GM12878 (cell line): ENCODE data around the gene FAM111B. TPM values are rescaled to one million over a fixed set of nuclear protein-coding genes. Genes with fewer than 3 reads are reported as not detected.

Source experiments
- BRCA1 ChIP-seq: IDR thresholded peaks from 2 replicates; pipeline ENCODE4 v1.6.1; 2011; ENCODE audit warnings: low read depth, low read length, improper control_type of control experiment
- IRF4 ChIP-seq: IDR thresholded peaks from 2 replicates; pipeline ENCODE4 v1.6.1; 2011; ENCODE audit warnings: low read depth, low read length
- KLF5 ChIP-seq: fragments of 450-650 bp; IDR thresholded peaks from 2 replicates; pipeline ENCODE4 v1.6.1; 2014; ENCODE audit warnings: mild to moderate bottlenecking; ENCODE audit not compliant: partially characterized antibody
- RUNX3 ChIP-seq: IDR thresholded peaks from 2 replicates; pipeline ENCODE4 v1.6.1; 2012; ENCODE audit warnings: low read length, inconsistent platforms
- SMAD1 ChIP-seq: fragments of 450-650 bp; IDR thresholded peaks from 2 replicates; pipeline ENCODE4 v1.6.1; 2018; ENCODE audit warnings: mild to moderate bottlenecking, low read depth; ENCODE audit not compliant: partially characterized antibody
- SMARCA5 ChIP-seq: fragments of 450-650 bp; IDR thresholded peaks from 2 replicates; pipeline ENCODE4 v1.6.1; 2017; ENCODE audit warnings: mild to moderate bottlenecking
- STAT1 ChIP-seq: fragments of 450-650 bp; conservative IDR thresholded peaks from 2 replicates; pipeline ENCODE4 v1.6.1; 2014; ENCODE audit warnings: antibody characterized with exemption, mild to moderate bottlenecking
- TCF7 ChIP-seq: IDR thresholded peaks from 2 replicates; pipeline ENCODE4 v1.6.1; 2014; ENCODE audit warnings: antibody characterized with exemption, borderline replicate concordance
- WRNIP1 ChIP-seq: IDR thresholded peaks from 2 replicates; pipeline ENCODE4 v1.6.1; 2011; ENCODE audit warnings: low read depth, low read length, improper control_type of control experiment, borderline replicate concordance
- polyA plus RNA-seq, 11 experiments: library from polyadenylated mRNA; depleted of rRNA in 4 of 11; unstranded in 6 of 11; stranded (reverse) in 5 of 11; fragments of >200 nt; fragmentation: Nextera tagmentation in 4 of 11; fragmentation: Illumina TruSeq in 1 of 11; extraction: Ambion mirVana in 4 of 11; extraction: Trizol in 1 of 11; gene quantifications; 1 replicate in 1 of 11; 2 replicates in 10 of 11; pipeline versions ENCODE4 v1.2.1 to v1.2.3, GENCODE V29; 2011 to 2016; ENCODE audit warnings: inconsistent platforms in 2 of 11, missing spikeins in 2 of 11, low read depth in 1 of 11
- total RNA-seq, 4 experiments: library from RNA; depleted of rRNA in 3 of 4; stranded (reverse); fragments of >200 nt in 3 of 4; fragmentation: Illumina TruSeq in 1 of 4; extraction: Trizol in 1 of 4; gene quantifications; 2 replicates each; pipeline versions ENCODE4 v1.2.1 to v1.2.3, GENCODE V29; 2013 to 2021
- TF ChIP-seq, protein P1 (sequence below): IDR thresholded peaks from 2 replicates; pipeline ENCODE4 v1.6.1; 2011; ENCODE audit warnings: low read depth, mild to moderate bottlenecking, low read length, moderate library complexity, borderline replicate concordance; ENCODE audit errors: extremely low read depth
- TF ChIP-seq, protein P2 (sequence below): fragments of 450-650 bp; IDR thresholded peaks from 2 replicates; pipeline ENCODE4 v1.6.1; 2016; ENCODE audit warnings: mild to moderate bottlenecking
- TF ChIP-seq, protein P3 (sequence below): fragments of 450-650 bp; formaldehyde crosslinking; IDR thresholded peaks from 2 replicates; pipeline ENCODE4 v1.4.0; 2020; ENCODE audit warnings: mild to moderate bottlenecking, moderate library complexity
- TF ChIP-seq, protein P4 (sequence below): IDR thresholded peaks from 2 replicates; pipeline ENCODE4 v1.6.1; 2012; ENCODE audit warnings: low read depth, low read length, improper control_type of control experiment
- TF ChIP-seq, protein P5 (sequence below): fragments of 450-650 bp; IDR thresholded peaks from 2 replicates; pipeline ENCODE4 v1.6.1; 2017; ENCODE audit warnings: borderline replicate concordance
- TF ChIP-seq, protein P6 (sequence below): IDR thresholded peaks from 2 replicates; pipeline ENCODE4 v1.6.1; 2011; ENCODE audit warnings: mild to moderate bottlenecking, low read depth, low read length, moderate library complexity; ENCODE audit not compliant: insufficient replicate concordance

The FAM111B gene
- total and polyA plus RNA-seq, 10 of the 15 experiments (the other 5 are each of a cell fraction or from before 2014, with no cell fraction given), result 35.9 to 97.2 (median 62.1) TPM

DNA sequence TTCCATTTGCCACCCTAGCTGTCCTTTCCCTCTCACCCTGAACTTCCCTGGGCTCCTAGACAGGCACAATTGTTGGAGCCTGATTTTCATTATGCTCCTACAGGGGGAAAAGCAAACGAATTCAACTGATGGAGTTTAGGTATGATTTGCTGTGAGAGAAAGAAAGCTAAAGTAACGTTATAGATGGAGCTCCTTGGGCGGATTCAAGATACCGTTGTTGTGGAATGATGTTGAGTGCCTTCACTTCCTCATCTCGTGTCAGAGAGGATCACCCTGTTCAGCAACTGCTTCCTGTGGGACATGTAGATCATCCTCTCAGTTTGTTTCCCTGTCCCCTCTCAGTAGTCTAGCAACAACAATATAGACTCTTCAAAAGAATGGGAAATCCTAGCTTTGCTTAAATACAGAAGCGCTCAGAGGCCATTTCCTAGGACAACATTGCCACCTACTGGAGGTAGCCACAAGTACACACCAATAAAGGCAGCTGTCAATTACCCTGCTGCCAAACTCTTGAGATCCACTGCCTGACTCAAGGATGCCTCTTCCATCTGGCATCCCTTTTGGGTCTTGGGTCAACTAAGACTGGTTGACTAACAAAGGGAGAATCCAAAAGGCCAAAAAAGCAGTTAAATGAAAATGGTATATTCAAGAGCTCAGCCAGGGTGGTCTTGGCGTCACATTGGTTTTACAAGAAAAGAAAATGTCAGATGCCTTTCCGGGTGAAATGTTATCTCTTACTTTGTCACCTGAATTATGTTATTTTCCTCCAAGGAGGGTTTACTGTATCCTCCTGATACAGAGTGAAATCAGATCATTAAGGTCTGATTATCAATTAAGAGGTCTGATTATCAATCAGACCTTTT, 51.4 kb downstream of the FAM111B start (continued):
- TF ChIP-seq SMAD1 (no peak), IRF4 (no peak), TCF7 (no peak), BRCA1 (no peak), STAT1 (no peak), RUNX3 (0 out of 2 replicates have a peak, but pooled peaks have one; percentile 20), WRNIP1 (0 out of 2 replicates have a peak, but pooled peaks have one; percentile 83), SMARCA5 (peak; percentile 52; the same call in 1 of the 2 replicates), KLF5 (no peak)
- TF ChIP-seq, protein P1, sequence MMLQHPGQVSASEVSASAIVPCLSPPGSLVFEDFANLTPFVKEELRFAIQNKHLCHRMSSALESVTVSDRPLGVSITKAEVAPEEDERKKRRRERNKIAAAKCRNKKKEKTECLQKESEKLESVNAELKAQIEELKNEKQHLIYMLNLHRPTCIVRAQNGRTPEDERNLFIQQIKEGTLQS, result no peak
- TF ChIP-seq, protein P2, sequence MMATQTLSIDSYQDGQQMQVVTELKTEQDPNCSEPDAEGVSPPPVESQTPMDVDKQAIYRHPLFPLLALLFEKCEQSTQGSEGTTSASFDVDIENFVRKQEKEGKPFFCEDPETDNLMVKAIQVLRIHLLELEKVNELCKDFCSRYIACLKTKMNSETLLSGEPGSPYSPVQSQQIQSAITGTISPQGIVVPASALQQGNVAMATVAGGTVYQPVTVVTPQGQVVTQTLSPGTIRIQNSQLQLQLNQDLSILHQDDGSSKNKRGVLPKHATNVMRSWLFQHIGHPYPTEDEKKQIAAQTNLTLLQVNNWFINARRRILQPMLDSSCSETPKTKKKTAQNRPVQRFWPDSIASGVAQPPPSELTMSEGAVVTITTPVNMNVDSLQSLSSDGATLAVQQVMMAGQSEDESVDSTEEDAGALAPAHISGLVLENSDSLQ, result peak; percentile 94
- TF ChIP-seq, protein P3, sequence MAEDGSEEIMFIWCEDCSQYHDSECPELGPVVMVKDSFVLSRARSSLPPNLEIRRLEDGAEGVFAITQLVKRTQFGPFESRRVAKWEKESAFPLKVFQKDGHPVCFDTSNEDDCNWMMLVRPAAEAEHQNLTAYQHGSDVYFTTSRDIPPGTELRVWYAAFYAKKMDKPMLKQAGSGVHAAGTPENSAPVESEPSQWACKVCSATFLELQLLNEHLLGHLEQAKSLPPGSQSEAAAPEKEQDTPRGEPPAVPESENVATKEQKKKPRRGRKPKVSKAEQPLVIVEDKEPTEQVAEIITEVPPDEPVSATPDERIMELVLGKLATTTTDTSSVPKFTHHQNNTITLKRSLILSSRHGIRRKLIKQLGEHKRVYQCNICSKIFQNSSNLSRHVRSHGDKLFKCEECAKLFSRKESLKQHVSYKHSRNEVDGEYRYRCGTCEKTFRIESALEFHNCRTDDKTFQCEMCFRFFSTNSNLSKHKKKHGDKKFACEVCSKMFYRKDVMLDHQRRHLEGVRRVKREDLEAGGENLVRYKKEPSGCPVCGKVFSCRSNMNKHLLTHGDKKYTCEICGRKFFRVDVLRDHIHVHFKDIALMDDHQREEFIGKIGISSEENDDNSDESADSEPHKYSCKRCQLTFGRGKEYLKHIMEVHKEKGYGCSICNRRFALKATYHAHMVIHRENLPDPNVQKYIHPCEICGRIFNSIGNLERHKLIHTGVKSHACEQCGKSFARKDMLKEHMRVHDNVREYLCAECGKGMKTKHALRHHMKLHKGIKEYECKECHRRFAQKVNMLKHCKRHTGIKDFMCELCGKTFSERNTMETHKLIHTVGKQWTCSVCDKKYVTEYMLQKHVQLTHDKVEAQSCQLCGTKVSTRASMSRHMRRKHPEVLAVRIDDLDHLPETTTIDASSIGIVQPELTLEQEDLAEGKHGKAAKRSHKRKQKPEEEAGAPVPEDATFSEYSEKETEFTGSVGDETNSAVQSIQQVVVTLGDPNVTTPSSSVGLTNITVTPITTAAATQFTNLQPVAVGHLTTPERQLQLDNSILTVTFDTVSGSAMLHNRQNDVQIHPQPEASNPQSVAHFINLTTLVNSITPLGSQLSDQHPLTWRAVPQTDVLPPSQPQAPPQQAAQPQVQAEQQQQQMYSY (CRISPR knock-in tag), result no peak
- TF ChIP-seq, protein P4, sequence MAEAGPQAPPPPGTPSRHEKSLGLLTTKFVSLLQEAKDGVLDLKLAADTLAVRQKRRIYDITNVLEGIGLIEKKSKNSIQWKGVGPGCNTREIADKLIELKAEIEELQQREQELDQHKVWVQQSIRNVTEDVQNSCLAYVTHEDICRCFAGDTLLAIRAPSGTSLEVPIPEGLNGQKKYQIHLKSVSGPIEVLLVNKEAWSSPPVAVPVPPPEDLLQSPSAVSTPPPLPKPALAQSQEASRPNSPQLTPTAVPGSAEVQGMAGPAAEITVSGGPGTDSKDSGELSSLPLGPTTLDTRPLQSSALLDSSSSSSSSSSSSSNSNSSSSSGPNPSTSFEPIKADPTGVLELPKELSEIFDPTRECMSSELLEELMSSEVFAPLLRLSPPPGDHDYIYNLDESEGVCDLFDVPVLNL, result 0 out of 2 replicates have a peak, but pooled peaks have one; percentile 42
- TF ChIP-seq, protein P5, sequence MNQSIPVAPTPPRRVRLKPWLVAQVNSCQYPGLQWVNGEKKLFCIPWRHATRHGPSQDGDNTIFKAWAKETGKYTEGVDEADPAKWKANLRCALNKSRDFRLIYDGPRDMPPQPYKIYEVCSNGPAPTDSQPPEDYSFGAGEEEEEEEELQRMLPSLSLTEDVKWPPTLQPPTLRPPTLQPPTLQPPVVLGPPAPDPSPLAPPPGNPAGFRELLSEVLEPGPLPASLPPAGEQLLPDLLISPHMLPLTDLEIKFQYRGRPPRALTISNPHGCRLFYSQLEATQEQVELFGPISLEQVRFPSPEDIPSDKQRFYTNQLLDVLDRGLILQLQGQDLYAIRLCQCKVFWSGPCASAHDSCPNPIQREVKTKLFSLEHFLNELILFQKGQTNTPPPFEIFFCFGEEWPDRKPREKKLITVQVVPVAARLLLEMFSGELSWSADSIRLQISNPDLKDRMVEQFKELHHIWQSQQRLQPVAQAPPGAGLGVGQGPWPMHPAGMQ, result no peak
- TF ChIP-seq, protein P6, sequence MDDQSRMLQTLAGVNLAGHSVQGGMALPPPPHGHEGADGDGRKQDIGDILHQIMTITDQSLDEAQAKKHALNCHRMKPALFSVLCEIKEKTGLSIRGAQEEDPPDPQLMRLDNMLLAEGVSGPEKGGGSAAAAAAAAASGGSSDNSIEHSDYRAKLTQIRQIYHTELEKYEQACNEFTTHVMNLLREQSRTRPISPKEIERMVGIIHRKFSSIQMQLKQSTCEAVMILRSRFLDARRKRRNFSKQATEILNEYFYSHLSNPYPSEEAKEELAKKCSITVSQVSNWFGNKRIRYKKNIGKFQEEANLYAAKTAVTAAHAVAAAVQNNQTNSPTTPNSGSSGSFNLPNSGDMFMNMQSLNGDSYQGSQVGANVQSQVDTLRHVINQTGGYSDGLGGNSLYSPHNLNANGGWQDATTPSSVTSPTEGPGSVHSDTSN, result peak; percentile 87
